Aorta (tissue), 5 donors: ENCODE data around the gene ALLC. TPM values are rescaled to one million over a fixed set of nuclear protein-coding genes. Genes with fewer than 3 reads are reported as not detected.

Experiments used
- ATAC-seq: fragments of 200-7000 bp; cut with Tn5 transposase; one replicate; pipeline ENCODE4 v1.9.1; 2022; ENCODE audit warnings: moderate library complexity; ENCODE audit not compliant: low FRiP score
- DNase-seq, 2 donors: peaks; one replicate each; pipeline ENCODE4 v3.0.0-alpha.2; 2020
- H3K27ac ChIP-seq, 2 donors: one replicate each; pipeline ENCODE4 v1.5.1; 2013; ENCODE audit warnings: low read length in 2 of 2, mild to moderate bottlenecking in 2 of 2, moderate library complexity in 2 of 2, control low read depth in 1 of 2, inconsistent platforms in 1 of 2, low read depth in 1 of 2
- H3K27me3 ChIP-seq, 2 donors: one replicate each; pipeline ENCODE4 v1.6.1; 2013; ENCODE audit warnings: control low read depth in 1 of 2, low read length in 1 of 2, mild to moderate bottlenecking in 1 of 2, moderate library complexity in 1 of 2; ENCODE audit not compliant: insufficient read depth in 2 of 2, control insufficient read depth in 1 of 2
- H3K36me3 ChIP-seq, 2 donors: one replicate each; pipeline ENCODE4 v1.6.1; 2013; ENCODE audit warnings: control low read depth in 1 of 2, low read length in 1 of 2, mild to moderate bottlenecking in 1 of 2; ENCODE audit not compliant: insufficient read depth in 2 of 2, control insufficient read depth in 1 of 2
- H3K4me1 ChIP-seq, 2 donors: one replicate each; pipeline ENCODE4 v1.6.1; 2013; ENCODE audit warnings: low read length in 2 of 2, control low read depth in 1 of 2, mild to moderate bottlenecking in 1 of 2, moderate library complexity in 1 of 2; ENCODE audit not compliant: insufficient read depth in 2 of 2, control insufficient read depth in 1 of 2
- H3K4me3 ChIP-seq, 2 donors: one replicate each; pipeline ENCODE4 v1.5.1; 2013; ENCODE audit warnings: low read length in 2 of 2, control low read depth in 1 of 2, mild to moderate bottlenecking in 1 of 2
- H3K9me3 ChIP-seq: one replicate; pipeline ENCODE4 v1.6.1; 2013; ENCODE audit warnings: mild to moderate bottlenecking, low read length; ENCODE audit not compliant: control insufficient read depth
- WGBS, 2 donors: extraction: QIAGEN DNeasy Blood & Tissue Kit; methylation state at CpG; one replicate each; pipeline ENCODE4 v1.1.7; 2013; 5-methylcytosine and 5-hydroxymethylcytosine counted together
- intact Hi-C, 2 donors: fragments of 100-400 bp; cut with DNase I; formaldehyde crosslinking; loops; one replicate each; pipeline versions ENCODE4 v1.14.2 to v1.15.0; 2022
- polyA plus RNA-seq, 2 donors: library from polyadenylated mRNA; stranded (reverse); fragments of 200-250 nt; gene quantifications; one replicate each; pipeline ENCODE4 v1.2.3, GENCODE V29; 2013
- total RNA-seq, 2 donors: library from RNA; stranded (reverse); fragmentation: NEBNext Ultra II Directional; extraction: Animal tissue kit (Norgen Biotek cat#: 25700); gene quantifications; one replicate each; pipeline ENCODE4 v1.2.1, GENCODE V29; 2021
- donor health status: healthy with polysubstance abuse.
- donor health status: Bipolar disorder and iron deficiency.
- donor health status: DM: no; HTN: no; CAD: no.
- donor health status: DM: no; HTN: no; CAD: no.
- donor health status: DM: yes; HTN: yes; CAD: no.

Gene ALLC
- total and polyA plus RNA-seq, 4 donors, result 1.4 to 5.3 TPM; not detected in 2

- WGBS, 2 donors, result 90 to 91% methylated on average over 1 of the region's 1 CpG
- DNase-seq, result no peak
- Histone ChIP-seq H3K9me3 (peaks cover 3% of the 10 kb centered on the region), H3K4me3 (no peak overlapping the region), H3K27ac (no peak overlapping the region), H3K36me3 (no peaks in the 10 kb centered on the region), H3K27me3 (no peaks in the 10 kb centered on the region), H3K4me1 (no peaks in the 10 kb centered on the region)
- ATAC-seq, result no peak
- intact Hi-C loops, result no loop called here
Measured at GRCh38 chr2:3622967-3623366, 35.0 kb upstream of the ALLC start.

GRCh38 chr2:3624059-3624794 lies 33.8 kb upstream of the ALLC start:
- Histone ChIP-seq H3K27me3 (no peaks in the 10 kb centered on the region), H3K9me3 (peaks cover 3% of the 10 kb centered on the region), H3K27ac (no peak overlapping the region), H3K4me3 (no peak overlapping the region), H3K4me1 (no peaks in the 10 kb centered on the region), H3K36me3 (no peaks in the 10 kb centered on the region)
- 73 to 89% methylated on average over 4 of the region's 4 CpGs for WGBS, 2 donors
- DNase-seq (peak in 1 of 2 donors; percentile 13), ATAC-seq (no peak)
- intact Hi-C loops, result no loop called here

GRCh38 chr2:3625186-3625585 lies 32.8 kb upstream of the ALLC start:
- ATAC-seq, result no peak
- H3K9me3 ChIP-seq, result peaks cover 3% of the 10 kb centered on the region
- intact Hi-C loops, result no loop called here
- no peaks in the 10 kb centered on the region for H3K36me3 ChIP-seq
- peak; percentile 12 to 63 for DNase-seq
- 95 to 100% methylated on average over 8 of the region's 8 CpGs for WGBS, 2 donors
- no peaks in the 10 kb centered on the region for H3K27me3 ChIP-seq
- no peak overlapping the region for H3K27ac ChIP-seq
- no peaks in the 10 kb centered on the region for H3K4me1 ChIP-seq
- no peak overlapping the region for H3K4me3 ChIP-seq

GRCh38 chr2:3626118-3626811 lies 31.7 kb upstream of the ALLC start:
- H3K27ac ChIP-seq, result no peak overlapping the region

GRCh38 chr2:3626812-3627499 lies 31.0 kb upstream of the ALLC start:
- Histone ChIP-seq H3K27ac (no peak overlapping the region), H3K36me3 (no peaks in the 10 kb centered on the region), H3K4me3 (no peak overlapping the region), H3K4me1 (no peaks in the 10 kb centered on the region), H3K9me3 (peaks cover 3% of the 10 kb centered on the region), H3K27me3 (no peaks in the 10 kb centered on the region)
- intact Hi-C loops, result no loop called here
- ATAC-seq (no peak), DNase-seq (peak in 1 of 2 donors; percentile 65)
- WGBS, 2 donors, result 84 to 89% methylated on average over 25 of the region's 25 CpGs

More at GRCh38 chr2:3626118-3626811, 31.7 kb upstream of the ALLC start:
- peak in 1 of 2 donors; percentile 43 for DNase-seq
- H3K4me1 ChIP-seq, result no peaks in the 10 kb centered on the region
- 49 to 55% methylated on average over 12 of the region's 12 CpGs for WGBS, 2 donors
- no peak overlapping the region for H3K4me3 ChIP-seq
- H3K9me3 ChIP-seq, result peaks cover 3% of the 10 kb centered on the region
- H3K36me3 ChIP-seq, result no peaks in the 10 kb centered on the region
- ATAC-seq, result no peak
- intact Hi-C loops, result no loop called here
- H3K27me3 ChIP-seq, result no peaks in the 10 kb centered on the region

- Histone ChIP-seq H3K36me3 (no peaks in the 10 kb centered on the region), H3K9me3 (peaks cover 3% of the 10 kb centered on the region), H3K27ac (no peak overlapping the region), H3K4me1 (no peaks in the 10 kb centered on the region), H3K4me3 (no peak overlapping the region), H3K27me3 (no peaks in the 10 kb centered on the region)
- ATAC-seq (no peak), DNase-seq (peak in 1 of 2 donors; percentile 45)
- WGBS, 2 donors, result 93 to 97% methylated on average over 21 of the region's 21 CpGs
- intact Hi-C loops, result no loop called here
Measured at GRCh38 chr2:3627500-3628100, 30.4 kb upstream of the ALLC start.

- intact Hi-C loops, result no loop called here
- no peaks in the 10 kb centered on the region for H3K4me1 ChIP-seq
- no peak overlapping the region for H3K27ac ChIP-seq
- H3K9me3 ChIP-seq, result peaks cover 3% of the 10 kb centered on the region
- no peak for ATAC-seq
- H3K36me3 ChIP-seq, result no peaks in the 10 kb centered on the region
- H3K27me3 ChIP-seq, result no peaks in the 10 kb centered on the region
- no peak overlapping the region for H3K4me3 ChIP-seq
- DNase-seq, result peak in 1 of 2 donors; percentile 50
- 89 to 92% methylated on average over 10 of the region's 10 CpGs for WGBS, 2 donors
Measured at GRCh38 chr2:3628241-3628679, 29.7 kb upstream of the ALLC start.

- H3K27ac ChIP-seq, result no peak overlapping the region
- H3K36me3 ChIP-seq, result no peaks in the 10 kb centered on the region
- DNase-seq (peak in 1 of 2 donors; percentile 64), ATAC-seq (no peak)
- no peaks in the 10 kb centered on the region for H3K4me1 ChIP-seq
- H3K27me3 ChIP-seq, result no peaks in the 10 kb centered on the region
- intact Hi-C loops, result no loop called here
- no peak overlapping the region for H3K4me3 ChIP-seq
- WGBS, 2 donors, result 61 to 62% methylated on average over 12 of the region's 12 CpGs
- H3K9me3 ChIP-seq, result peaks cover 3% of the 10 kb centered on the region
Measured at GRCh38 chr2:3628800-3629199, 29.2 kb upstream of the ALLC start.
